Tibial nerve (tissue), 4 donors: ENCODE data around the gene TRIM10.

Experiments used
- CTCF ChIP-seq, 5 experiments: fragments of 200-600 bp in 3 of 5; fragments of 450-650 bp in 2 of 5; sonication (generic) in 3 of 5; IDR thresholded peaks; one replicate each; pipeline ENCODE4 v1.5.1; 2016 to 2019; ENCODE audit warnings: antibody characterized with exemption in 5 of 5, mild to moderate bottlenecking in 3 of 5, moderate library complexity in 2 of 5
- EP300 ChIP-seq, 2 donors: sonication (generic); formaldehyde crosslinking; IDR thresholded peaks; one replicate each; pipeline ENCODE4 v1.6.1; 2017; ENCODE audit warnings: antibody characterized with exemption in 2 of 2, mild to moderate bottlenecking in 1 of 2
- POLR2A ChIP-seq, 2 donors: fragments of 450-650 bp; IDR thresholded peaks; one replicate each; pipeline ENCODE4 v1.6.1; 2017; ENCODE audit warnings: antibody characterized with exemption in 2 of 2, mild to moderate bottlenecking in 2 of 2, moderate library complexity in 2 of 2

DNA sequence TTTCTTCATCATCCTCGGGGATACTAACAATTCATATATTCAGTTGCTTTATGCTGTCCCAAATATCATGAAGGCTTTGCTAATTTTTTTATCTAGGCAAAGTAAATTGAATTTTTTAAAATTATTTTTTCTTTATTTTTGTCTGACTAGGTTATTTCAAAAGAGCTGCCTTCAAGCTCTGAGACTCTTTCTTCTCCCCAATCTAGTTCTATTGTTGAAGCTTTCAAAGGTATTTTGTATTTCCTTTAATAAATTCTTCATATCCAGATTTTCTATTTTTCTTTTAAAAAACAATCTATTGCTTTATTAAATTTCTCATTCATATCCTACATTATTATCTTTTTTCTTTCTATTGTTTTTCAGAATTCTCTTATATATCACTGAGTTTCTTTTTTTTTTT lies 19.1 kb upstream of the TRIM10 start:
- TF ChIP-seq CTCF (IDR thresholded peaks at IDR 0.05) (no peak), EP300 (IDR thresholded peaks at IDR 0.05) (no peak), POLR2A (IDR thresholded peaks at IDR 0.05) (no peak)
